ENCODE measurements around the gene CDCP2.

Gene CDCP2

GRCh38 chr1:54117815-54118563, 34.8 kb downstream of the CDCP2 start:
- TF ChIP-seq POU6F1 (CRISPR knock-in tag; IDR thresholded peaks at IDR 0.05; ENCODE audit: borderline replicate concordance, low read depth) (no peak), SNAI2 (CRISPR knock-in tag; IDR thresholded peaks at IDR 0.05) (no peak), ZNF70 (CRISPR knock-in tag; IDR thresholded peaks at IDR 0.05) (no peak), ESRRG (CRISPR knock-in tag; IDR thresholded peaks at IDR 0.05) (no peak), TOX (CRISPR knock-in tag; IDR thresholded peaks at IDR 0.05; ENCODE audit: borderline replicate concordance) (no peak), RARB (CRISPR knock-in tag; IDR thresholded peaks at IDR 0.05) (no peak), CSRNP3 (CRISPR knock-in tag; IDR thresholded peaks at IDR 0.05) (no peak), TSHZ2 (CRISPR knock-in tag; IDR thresholded peaks at IDR 0.05) (no peak), BACH2 (CRISPR knock-in tag; IDR thresholded peaks at IDR 0.05; ENCODE audit: borderline replicate concordance) (no peak)
- ATAC-seq: peak; percentile 11; the same call in 1 of the 3 replicates

- TF ChIP-seq ZNF8 (CRISPR knock-in tag; IDR thresholded peaks at IDR 0.05) (no peak), TOX (CRISPR knock-in tag; IDR thresholded peaks at IDR 0.05; ENCODE audit: borderline replicate concordance) (no peak), ZC3H10 (CRISPR knock-in tag; IDR thresholded peaks at IDR 0.05) (no peak), ISL1 (CRISPR knock-in tag; IDR thresholded peaks at IDR 0.05) (no peak), ARNTL (CRISPR knock-in tag; IDR thresholded peaks at IDR 0.05; ENCODE audit: borderline replicate concordance, low read depth) (no peak), ESRRG (CRISPR knock-in tag; IDR thresholded peaks at IDR 0.05) (no peak)
- no peak for ATAC-seq
Measured at GRCh38 chr1:54115520-54115919, 37.3 kb downstream of the CDCP2 start.

- ATAC-seq: no peak
- no peak for TF ChIP-seq POU6F1 (CRISPR knock-in tag; IDR thresholded peaks at IDR 0.05; ENCODE audit: borderline replicate concordance, low read depth)
- no peak for TF ChIP-seq ARNTL (CRISPR knock-in tag; IDR thresholded peaks at IDR 0.05; ENCODE audit: borderline replicate concordance, low read depth)
- TF ChIP-seq ISL1 (CRISPR knock-in tag; IDR thresholded peaks at IDR 0.05): no peak
- TF ChIP-seq ZFP3 (CRISPR knock-in tag; IDR thresholded peaks at IDR 0.05): no peak
- TF ChIP-seq PATZ1 (CRISPR knock-in tag; IDR thresholded peaks at IDR 0.05; ENCODE audit: borderline replicate concordance): no peak
- no peak for TF ChIP-seq RARB (CRISPR knock-in tag; IDR thresholded peaks at IDR 0.05)
- TF ChIP-seq OSR1 (CRISPR knock-in tag; IDR thresholded peaks at IDR 0.05): no peak
- TF ChIP-seq ZNF70 (CRISPR knock-in tag; IDR thresholded peaks at IDR 0.05): no peak
- no peak for TF ChIP-seq TCF4 (CRISPR knock-in tag; IDR thresholded peaks at IDR 0.05; ENCODE audit: borderline replicate concordance)
- TF ChIP-seq SNAI2 (CRISPR knock-in tag; IDR thresholded peaks at IDR 0.05): no peak
- no peak for TF ChIP-seq ZNF8 (CRISPR knock-in tag; IDR thresholded peaks at IDR 0.05)
- no peak for TF ChIP-seq PPARA (CRISPR knock-in tag; IDR thresholded peaks at IDR 0.05; ENCODE audit: borderline replicate concordance)
- TF ChIP-seq CREB5 (CRISPR knock-in tag; IDR thresholded peaks at IDR 0.05; ENCODE audit: low read depth): no peak
Measured at GRCh38 chr1:54114955-54115354, 37.8 kb downstream of the CDCP2 start.

Measured in SK-N-SH treated with all-trans-retinoic acid at 6 μM for 48 hours (cell line).